HEK293 (cell line): ENCODE data around the gene FOXK2.

ENCODE experiments used
- CTCF ChIA-PET: fragments of 350-600 bp; formaldehyde crosslinking; extraction: SDS; loops from one replicate; lab custom pipeline; 2021; ENCODE audit warnings: antibody characterized with exemption; lab: Yijun Ruan, JAX
- POLR2A ChIA-PET: fragments of 300-600 bp; formaldehyde crosslinking; extraction: SDS; loops from one replicate; lab custom pipeline; 2020; ENCODE audit warnings: antibody characterized with exemption, inconsistent platforms; lab: Yijun Ruan, JAX
- H3K27ac ChIP-seq: fragments of 200-500 bp; sonication (Bioruptor generic); 2 replicates; pipeline ENCODE4 v1.5.1; 2014; ENCODE audit warnings: low read depth, low read length, control low read depth, inconsistent platforms; ENCODE audit errors: extremely low read depth
- H3K36me3 ChIP-seq, 2 experiments: fragments of 200-500 bp in 1 of 2; sonication (Bioruptor generic) in 1 of 2; 1 replicate in 1 of 2; 2 replicates in 1 of 2; pipeline ENCODE4 v1.5.1; 2014 to 2017; ENCODE audit warnings: inconsistent platforms in 2 of 2, low read length in 2 of 2; ENCODE audit not compliant: control insufficient read depth in 2 of 2, insufficient read depth in 1 of 2
- H3K4me1 ChIP-seq: fragments of 200-500 bp; sonication (Bioruptor generic); 2 replicates; pipeline ENCODE4 v1.5.1; 2014; ENCODE audit warnings: mild to moderate bottlenecking, low read length, inconsistent platforms; ENCODE audit not compliant: control insufficient read depth, insufficient read depth
- H3K4me3 ChIP-seq: 2 replicates; pipeline ENCODE4 v1.5.1; 2011; ENCODE audit warnings: low read depth, mild to moderate bottlenecking, control low read depth, low read length, moderate library complexity
- H3K9me3 ChIP-seq: fragments of 200-500 bp; sonication (Bioruptor generic); 2 replicates; pipeline ENCODE4 v1.5.1; 2014; ENCODE audit warnings: low read depth, low read length, inconsistent platforms; ENCODE audit not compliant: control insufficient read depth, insufficient read depth
- BCL11A ChIP-seq: fragments of 450-650 bp; formaldehyde crosslinking; IDR thresholded peaks from 2 replicates; pipeline ENCODE4 v1.5.1; 2016; ENCODE audit warnings: low read depth, missing biosample characterization, missing genetic modification characterization
- BCL6B ChIP-seq: fragments of 450-650 bp; formaldehyde crosslinking; IDR thresholded peaks from 2 replicates; pipeline ENCODE4 v1.5.1; 2017; ENCODE audit warnings: missing biosample characterization, missing genetic modification characterization
- RBAK ChIP-seq: fragments of 450-650 bp; formaldehyde crosslinking; IDR thresholded peaks from 2 replicates; pipeline ENCODE4 v1.5.1; 2016; ENCODE audit warnings: missing biosample characterization, missing genetic modification characterization
- SCRT2 ChIP-seq: fragments of 450-650 bp; formaldehyde crosslinking; IDR thresholded peaks from 2 replicates; pipeline ENCODE4 v1.5.1; 2016; ENCODE audit warnings: missing biosample characterization, missing genetic modification characterization
- ZBTB6 ChIP-seq: fragments of 450-650 bp; formaldehyde crosslinking; IDR thresholded peaks from 2 replicates; pipeline ENCODE4 v1.5.1; 2017; ENCODE audit warnings: missing biosample characterization, missing genetic modification characterization
- ZBTB7A ChIP-seq: fragments of 450-650 bp; formaldehyde crosslinking; IDR thresholded peaks from 2 replicates; pipeline ENCODE4 v1.5.1; 2016; ENCODE audit warnings: low read depth, missing biosample characterization, missing genetic modification characterization
- ZFHX2 ChIP-seq: fragments of 450-650 bp; formaldehyde crosslinking; conservative IDR thresholded peaks from 2 replicates; pipeline ENCODE4 v1.5.1; 2016; ENCODE audit warnings: missing biosample characterization, missing genetic modification characterization
- ZFP69B ChIP-seq: fragments of 450-650 bp; formaldehyde crosslinking; IDR thresholded peaks from 2 replicates; pipeline ENCODE4 v1.5.1; 2016; ENCODE audit warnings: missing biosample characterization, missing genetic modification characterization
- ZNF133 ChIP-seq: fragments of 450-650 bp; formaldehyde crosslinking; IDR thresholded peaks from 2 replicates; pipeline ENCODE4 v1.5.1; 2016; ENCODE audit warnings: missing biosample characterization, missing genetic modification characterization
- ZNF174 ChIP-seq: fragments of 450-650 bp; formaldehyde crosslinking; IDR thresholded peaks from 2 replicates; pipeline ENCODE4 v1.5.0; 2017; ENCODE audit warnings: missing biosample characterization, mild to moderate bottlenecking, missing genetic modification characterization
- ZNF175 ChIP-seq: fragments of 450-650 bp; formaldehyde crosslinking; IDR thresholded peaks from 2 replicates; pipeline ENCODE4 v1.5.1; 2016; ENCODE audit warnings: missing biosample characterization, missing genetic modification characterization
- ZNF280D ChIP-seq: fragments of 450-650 bp; formaldehyde crosslinking; IDR thresholded peaks from 2 replicates; pipeline ENCODE4 v1.5.1; 2016; ENCODE audit warnings: missing biosample characterization, missing genetic modification characterization
- ZNF302 ChIP-seq: fragments of 450-650 bp; formaldehyde crosslinking; IDR thresholded peaks from 2 replicates; pipeline ENCODE4 v1.5.1; 2016; ENCODE audit warnings: missing biosample characterization, missing genetic modification characterization, low read depth
- ZNF423 ChIP-seq: fragments of 450-650 bp; formaldehyde crosslinking; IDR thresholded peaks from 2 replicates; pipeline ENCODE4 v1.5.1; 2016; ENCODE audit warnings: missing biosample characterization, missing genetic modification characterization
- ZNF473 ChIP-seq: fragments of 450-650 bp; formaldehyde crosslinking; IDR thresholded peaks from 2 replicates; pipeline ENCODE4 v1.5.1; 2017; ENCODE audit warnings: missing biosample characterization, missing genetic modification characterization
- ZNF48 ChIP-seq: fragments of 450-650 bp; formaldehyde crosslinking; IDR thresholded peaks from 2 replicates; pipeline ENCODE4 v1.5.1; 2016; ENCODE audit warnings: missing biosample characterization, missing genetic modification characterization
- ZNF513 ChIP-seq: fragments of 450-650 bp; IDR thresholded peaks from 2 replicates; pipeline ENCODE4 v1.5.1; 2018; ENCODE audit warnings: missing biosample characterization, missing genetic modification characterization
- ZNF521 ChIP-seq: fragments of 450-650 bp; formaldehyde crosslinking; IDR thresholded peaks from 2 replicates; pipeline ENCODE4 v1.5.1; 2017; ENCODE audit warnings: missing biosample characterization, mild to moderate bottlenecking, missing genetic modification characterization
- ZNF677 ChIP-seq: fragments of 450-650 bp; IDR thresholded peaks from 2 replicates; pipeline ENCODE4 v1.5.0; 2018; ENCODE audit warnings: missing biosample characterization, mild to moderate bottlenecking, missing genetic modification characterization, moderate library complexity
- ZNF747 ChIP-seq: fragments of 450-650 bp; formaldehyde crosslinking; IDR thresholded peaks from 2 replicates; pipeline ENCODE4 v1.5.1; 2016; ENCODE audit warnings: missing biosample characterization, missing genetic modification characterization
- ZNF792 ChIP-seq: fragments of 450-650 bp; formaldehyde crosslinking; IDR thresholded peaks from 2 replicates; pipeline ENCODE4 v1.5.1; 2016; ENCODE audit warnings: missing biosample characterization, missing genetic modification characterization

FOXK2 gene

GRCh38 chr17:82594571-82594970 lies 75.0 kb downstream of the FOXK2 start (continued):
- no peak for TF ChIP-seq ZNF280D (tag by site-specific recombination)

- Histone ChIP-seq H3K9me3 (no peaks in the 10 kb centered on the region), H3K36me3 (peaks cover 18 to 86% of the 10 kb centered on the region in 2 experiments; a peak in 2 of 3 replicates), H3K27ac (no peak overlapping the region), H3K4me3 (no peak overlapping the region), H3K4me1 (peaks cover 4% of the 10 kb centered on the region)
- POLR2A ChIA-PET = no interaction called here
- CTCF ChIA-PET = no interaction called here
- TF ChIP-seq SCRT2 (tag by site-specific recombination) (peak; percentile 46), ZBTB6 (tag by site-specific recombination) (no peak)
Observed at GRCh38 chr17:82595893-82596292, 76.4 kb downstream of the FOXK2 start.

GRCh38 chr17:82596296-82596695 lies 76.8 kb downstream of the FOXK2 start:
- peaks cover 4% of the 10 kb centered on the region for H3K4me1 ChIP-seq
- H3K9me3 ChIP-seq = no peaks in the 10 kb centered on the region
- TF ChIP-seq ZNF473 (tag by site-specific recombination) = no peak
- no peak for TF ChIP-seq ZNF677 (tag by site-specific recombination)
- no peak for TF ChIP-seq ZNF792
- TF ChIP-seq ZBTB7A (tag by site-specific recombination) = no peak
- TF ChIP-seq ZNF423 (tag by site-specific recombination) = no peak
- no peak for TF ChIP-seq ZFP69B (tag by site-specific recombination)
- TF ChIP-seq ZNF133 (tag by site-specific recombination) = no peak
- no peak for TF ChIP-seq ZNF48
- TF ChIP-seq ZNF513 (tag by site-specific recombination) = no peak
- no peak for TF ChIP-seq RBAK (tag by site-specific recombination)
- no peak for TF ChIP-seq BCL6B (tag by site-specific recombination)
- no peak for TF ChIP-seq ZNF174 (tag by site-specific recombination)
- TF ChIP-seq BCL11A (tag by site-specific recombination) = no peak
- no peak for TF ChIP-seq ZNF747 (tag by site-specific recombination)
- no peak for TF ChIP-seq ZNF521 (tag by site-specific recombination)
- no peak for TF ChIP-seq ZFHX2 (tag by site-specific recombination)
- TF ChIP-seq ZNF175 = no peak
- TF ChIP-seq ZNF302 (tag by site-specific recombination) = no peak
- H3K4me3 ChIP-seq = no peak overlapping the region
- H3K36me3 ChIP-seq = peaks cover 18 to 86% of the 10 kb centered on the region in 2 experiments; a peak in 2 of 3 replicates
- ChIA-PET POLR2A (no interaction called here), CTCF (no interaction called here)
- no peak overlapping the region for H3K27ac ChIP-seq
